Measurements from ENCODE around the gene AFF2.
"Not testable (repeated sequence)": the region's sequence is repeated elsewhere in the genome, so short reads cannot be mapped to it uniquely, and the experiment has no call there.

The AFF2 gene

DNA sequence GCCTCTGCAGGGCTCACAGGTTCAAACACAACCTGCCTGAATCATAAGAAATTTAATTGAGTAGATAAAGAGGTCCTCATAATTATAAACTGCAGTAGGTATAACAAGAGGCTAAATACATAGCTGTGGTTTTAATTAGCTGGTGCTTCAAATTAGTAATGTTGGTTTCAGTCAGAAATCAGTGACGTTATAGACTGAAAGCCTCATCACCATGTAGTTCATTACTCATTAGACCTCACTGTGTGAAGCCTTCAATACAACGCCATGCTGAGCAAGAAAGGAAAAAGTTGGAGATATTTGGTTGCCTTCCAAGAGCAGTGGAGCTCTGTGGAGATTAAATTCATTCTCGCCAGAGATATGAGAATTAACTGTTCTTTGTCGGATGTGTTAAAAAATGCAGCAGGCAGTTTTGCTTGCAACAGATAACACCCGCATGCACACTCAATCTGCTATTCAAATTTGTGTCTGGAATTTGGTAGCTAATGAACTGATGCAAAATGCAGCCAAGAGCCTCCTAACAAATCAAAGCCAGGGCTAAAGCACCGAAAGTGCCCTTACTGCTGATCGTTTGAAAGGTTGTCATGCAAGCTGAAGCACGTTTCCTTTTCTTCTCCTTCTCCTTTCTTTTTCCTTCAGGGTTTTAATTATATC, 148.9 kb downstream of the AFF2 start:
- no peak for DNase-seq

DNA sequence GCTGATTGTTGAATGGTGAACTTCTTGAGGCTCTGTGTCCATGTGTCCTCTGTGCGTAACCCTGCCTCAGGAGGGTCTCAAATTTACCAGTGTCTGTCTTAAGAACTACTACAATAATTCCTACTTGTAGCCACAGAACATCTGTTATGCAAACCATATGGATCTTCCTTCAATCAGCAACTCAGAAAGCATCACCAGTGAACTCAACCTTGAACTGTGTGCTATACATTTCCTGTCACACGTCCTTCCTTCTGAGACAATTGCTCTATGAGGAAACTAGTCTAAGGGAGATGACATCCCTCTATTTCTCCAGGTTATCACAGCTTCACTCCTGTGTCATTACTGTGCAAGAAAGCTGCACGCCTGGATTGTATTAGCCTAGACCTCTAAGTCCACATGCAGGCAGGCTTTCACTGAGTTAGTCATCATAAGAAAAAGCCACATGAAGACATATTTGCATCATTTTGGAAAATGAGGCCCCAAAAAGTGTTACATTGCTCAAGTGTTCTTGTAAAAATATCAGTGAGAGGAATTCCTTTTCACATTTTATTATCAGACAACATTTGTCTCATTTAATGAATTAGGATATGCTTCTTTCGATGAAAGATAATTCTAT, 157.8 kb downstream of the AFF2 start:
- no peak for DNase-seq

DNA sequence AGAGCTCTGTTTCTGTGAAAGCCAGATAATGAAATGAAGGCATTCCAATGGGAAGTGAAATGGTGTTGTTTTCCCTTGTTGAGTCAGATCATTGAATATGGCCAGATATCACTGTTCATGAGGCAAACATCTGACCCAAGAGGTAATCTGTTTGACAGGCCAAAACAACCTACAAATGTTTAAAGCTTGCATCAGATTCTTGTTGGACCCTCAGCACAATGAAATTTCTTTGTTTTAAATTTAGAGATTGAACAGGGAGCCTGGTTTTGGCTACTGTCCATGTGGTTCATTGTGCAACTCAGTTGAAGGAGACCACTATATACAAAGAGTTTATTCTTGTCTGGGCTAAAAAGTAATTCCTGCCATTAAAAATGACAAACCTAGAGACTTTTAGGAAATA, 159.1 kb downstream of the AFF2 start:
- DNase-seq, result no peak

DNA sequence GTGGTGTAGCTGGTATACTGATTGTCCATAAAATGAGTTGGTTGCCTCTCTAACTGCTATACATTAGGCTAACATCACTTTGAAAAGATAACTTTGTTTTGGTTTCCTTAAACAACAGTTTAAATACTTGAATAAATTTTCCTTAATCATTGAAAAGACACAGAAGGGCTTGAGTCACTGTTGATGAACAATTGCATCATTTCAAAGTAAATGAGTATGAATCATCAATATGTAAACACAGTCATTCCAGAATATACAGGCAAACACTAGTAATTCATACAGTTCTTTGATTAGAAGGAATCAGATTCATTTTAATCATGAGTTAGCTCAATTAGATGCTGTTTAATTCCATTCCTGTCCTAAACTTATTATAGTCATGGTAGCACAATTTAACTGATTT, 160.6 kb downstream of the AFF2 start:
- no peak for DNase-seq

DNA sequence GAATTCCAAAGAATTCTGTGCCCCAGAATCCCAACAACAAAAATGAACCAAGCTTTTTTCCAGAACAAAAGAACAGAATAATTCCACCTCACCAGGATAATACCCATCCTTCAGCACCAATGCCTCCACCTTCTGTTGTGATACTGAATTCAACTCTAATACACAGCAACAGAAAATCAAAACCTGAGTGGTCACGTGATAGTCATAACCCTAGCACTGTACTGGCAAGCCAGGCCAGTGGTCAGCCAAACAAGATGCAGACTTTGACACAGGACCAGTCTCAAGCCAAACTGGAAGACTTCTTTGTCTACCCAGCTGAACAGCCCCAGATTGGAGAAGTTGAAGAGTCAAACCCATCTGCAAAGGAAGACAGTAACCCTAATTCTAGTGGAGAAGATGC, 161.6 kb downstream of the AFF2 start:
- no peak for DNase-seq

DNA sequence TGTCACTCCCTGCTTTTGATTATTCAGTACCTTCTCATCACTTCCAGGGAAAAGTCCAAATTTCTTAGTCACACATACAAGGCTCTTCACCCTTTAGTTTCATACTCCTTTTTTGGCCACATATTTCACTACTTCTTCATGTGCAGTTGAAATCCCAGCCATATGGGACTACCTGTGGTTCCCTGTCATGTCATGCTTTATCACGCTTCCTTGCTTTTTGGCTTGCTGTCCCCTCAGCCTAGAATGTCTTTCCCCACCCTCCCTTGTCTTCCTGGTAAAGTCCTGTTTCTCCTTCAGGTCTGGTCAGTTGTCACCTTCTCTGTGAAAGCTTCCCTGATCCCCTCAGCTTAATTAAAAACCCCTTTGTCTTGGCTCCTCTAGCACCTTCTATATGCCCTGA, 163.8 kb downstream of the AFF2 start:
- no peak for DNase-seq

DNA sequence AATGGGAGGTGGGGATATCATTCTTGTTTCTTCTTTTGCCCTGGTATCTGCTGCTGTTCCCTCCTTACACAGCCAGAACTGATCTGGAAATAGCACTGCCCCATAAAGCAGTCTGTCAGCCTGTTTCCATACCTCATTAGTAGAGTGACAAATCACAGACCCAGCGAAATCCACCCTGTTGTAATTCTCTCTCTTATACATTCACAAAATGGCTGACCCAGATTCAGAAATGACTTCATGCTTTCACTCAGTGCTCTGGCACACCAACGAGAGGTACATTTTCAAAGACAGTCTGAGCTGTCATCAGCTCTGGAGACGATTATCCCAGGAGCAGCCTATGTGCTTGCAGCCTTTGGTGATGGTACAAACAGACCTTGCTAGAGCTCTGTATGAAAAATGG, 164.6 kb downstream of the AFF2 start:
- DNase-seq, result no peak

DNA sequence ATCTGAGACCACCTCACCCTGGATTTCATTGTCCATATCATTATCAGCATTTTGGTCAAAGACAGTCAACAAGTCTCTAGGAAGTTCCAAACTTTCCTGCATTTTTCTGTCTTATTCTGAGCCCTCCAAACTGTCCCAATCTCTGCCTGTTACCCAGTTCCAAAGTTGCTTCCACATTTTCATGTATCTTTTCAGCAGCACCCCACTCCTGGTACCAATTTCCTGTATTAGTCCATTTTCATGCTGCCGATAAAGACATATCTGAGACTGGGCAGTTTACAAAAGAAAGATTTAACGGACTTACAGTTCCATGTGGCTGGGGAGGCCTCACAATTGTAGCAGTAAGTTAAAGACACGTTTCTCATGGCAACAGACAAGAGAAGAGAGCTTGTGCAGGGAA, 168.8 kb downstream of the AFF2 start:
- not testable (repeated sequence) for DNase-seq

DNA sequence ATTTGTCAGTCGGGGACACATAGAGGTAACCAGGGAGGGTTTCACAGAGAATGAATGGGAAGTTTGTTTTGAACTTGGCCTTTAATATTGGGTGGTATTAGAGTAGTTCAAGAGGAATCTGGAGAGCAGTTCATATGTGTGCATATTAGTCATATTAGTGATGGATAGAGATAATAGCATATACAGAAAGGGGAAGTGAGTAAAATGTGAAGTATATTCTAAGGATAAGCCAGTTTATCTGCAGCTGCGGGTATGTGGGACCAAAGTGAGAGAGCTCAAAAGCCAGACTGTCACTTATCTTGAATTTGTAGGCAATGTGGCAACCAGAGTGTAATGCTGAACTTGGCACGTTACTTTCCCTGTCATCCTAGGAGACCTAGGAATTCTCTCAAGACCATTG, 169.9 kb downstream of the AFF2 start:
- no peak for DNase-seq

DNA sequence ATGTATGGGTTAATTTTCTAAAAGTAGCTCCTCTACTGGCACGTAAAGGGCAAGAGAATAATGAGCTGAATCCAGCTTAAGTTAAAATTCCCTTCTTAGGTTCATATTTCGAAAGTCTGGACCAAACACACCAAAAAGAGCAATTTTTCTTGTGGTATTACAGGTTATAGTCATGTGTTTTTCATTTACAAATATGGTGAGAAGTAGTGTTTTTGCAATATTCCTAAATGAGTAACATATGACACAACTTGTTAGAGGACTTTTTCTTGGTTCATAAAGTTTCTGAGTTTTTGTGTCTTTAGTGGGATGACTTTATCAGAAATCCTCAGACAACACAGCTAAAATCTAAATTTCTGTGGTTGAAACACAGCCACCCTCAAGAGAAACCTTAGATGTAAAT, 172.1 kb downstream of the AFF2 start:
- DNase-seq, result no peak

DNA sequence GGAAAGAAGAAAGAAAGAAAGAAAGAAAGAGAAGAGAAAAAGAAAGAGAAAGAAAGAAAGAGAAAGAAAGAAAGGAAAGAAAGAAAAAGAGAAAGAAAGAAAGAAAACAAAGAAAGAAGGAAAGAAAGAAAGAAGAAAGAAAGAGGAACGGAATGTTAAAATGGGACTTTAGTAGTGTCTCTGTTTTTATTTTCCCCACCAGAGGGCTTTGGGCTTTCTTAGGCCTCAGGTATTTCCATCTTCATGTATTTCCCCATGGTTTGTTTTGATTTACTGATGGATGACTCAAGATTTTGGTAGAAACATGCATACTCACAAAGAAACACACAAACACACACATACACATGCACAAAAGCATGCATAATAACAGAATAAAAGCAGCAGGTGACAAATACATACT, 181.2 kb downstream of the AFF2 start:
- DNase-seq, result no peak

DNA sequence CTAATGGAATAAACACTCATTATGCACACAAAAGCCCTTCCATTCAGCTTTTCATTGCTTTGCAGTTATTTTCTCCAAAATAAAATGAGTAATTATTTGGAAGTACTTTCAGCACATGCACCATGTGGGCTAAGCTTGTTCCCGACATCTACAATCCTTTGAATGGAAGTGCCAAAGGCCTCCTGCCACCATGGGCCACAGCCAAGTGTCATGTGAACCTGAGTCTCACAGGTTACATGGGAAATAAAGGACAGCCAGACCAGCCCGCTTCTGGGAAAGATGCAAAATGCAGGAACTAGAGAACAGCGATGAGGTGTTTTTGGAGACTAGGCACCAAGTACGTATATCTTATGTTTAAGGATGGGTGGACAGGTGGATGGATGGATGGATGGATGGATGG, 181.8 kb downstream of the AFF2 start:
- no peak for DNase-seq

DNA sequence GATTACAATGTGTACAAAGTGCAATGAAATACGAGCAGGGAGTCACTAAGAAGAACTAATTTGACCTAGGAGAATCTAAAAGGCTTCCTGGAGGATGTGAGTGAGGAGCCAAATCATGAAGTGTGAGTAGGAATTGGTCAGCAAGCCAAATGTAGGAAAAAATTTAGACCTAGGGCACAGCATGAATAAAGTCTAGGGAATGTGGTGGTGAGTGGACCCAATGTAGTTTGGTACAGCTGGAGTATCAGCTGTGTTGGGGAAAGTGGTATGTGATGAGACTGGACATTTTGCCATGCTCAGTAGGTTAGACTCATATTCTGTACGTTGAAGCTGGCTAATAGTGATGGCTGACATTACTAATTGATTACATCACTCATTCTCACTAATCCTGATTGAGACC, 191.0 kb downstream of the AFF2 start:
- DNase-seq, result no peak

DNA sequence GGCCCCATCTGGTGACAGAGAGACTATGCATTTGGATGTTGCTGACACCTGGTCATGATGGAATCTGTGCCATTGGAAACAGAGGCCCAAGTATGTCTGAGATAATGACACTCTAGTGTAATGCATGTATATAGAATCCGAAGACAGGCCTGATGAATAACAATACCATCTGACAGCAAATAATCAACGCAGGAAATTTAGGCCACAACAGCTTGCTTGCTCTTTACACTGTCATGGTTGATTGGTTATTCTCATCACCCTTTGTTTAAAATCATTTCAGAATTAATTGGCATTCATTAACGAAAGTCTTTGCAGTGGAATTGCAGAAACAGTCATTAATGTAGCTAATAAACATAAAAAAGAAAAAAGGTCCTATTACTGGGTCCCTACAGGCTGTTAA, 194.8 kb downstream of the AFF2 start:
- no peak for DNase-seq

DNA sequence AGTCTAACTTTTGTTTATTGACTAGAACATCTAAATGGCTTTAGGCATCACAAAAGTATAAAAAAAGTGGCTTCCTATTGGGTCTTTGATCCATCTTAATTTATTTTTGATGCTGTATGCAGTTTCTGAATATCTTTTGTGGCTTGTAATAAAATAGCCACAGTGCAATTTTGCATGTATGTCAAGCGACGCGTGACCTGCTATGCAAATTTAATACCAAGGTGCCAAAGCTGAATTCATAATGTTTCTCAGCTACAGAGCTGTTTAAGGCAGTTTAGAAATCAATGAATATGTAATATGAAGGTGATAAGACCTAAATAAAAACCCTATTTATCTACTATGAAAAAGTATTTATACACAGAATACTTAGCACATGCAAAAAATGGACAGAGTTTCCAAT, 197.8 kb downstream of the AFF2 start:
- DNase-seq, result no peak

DNA sequence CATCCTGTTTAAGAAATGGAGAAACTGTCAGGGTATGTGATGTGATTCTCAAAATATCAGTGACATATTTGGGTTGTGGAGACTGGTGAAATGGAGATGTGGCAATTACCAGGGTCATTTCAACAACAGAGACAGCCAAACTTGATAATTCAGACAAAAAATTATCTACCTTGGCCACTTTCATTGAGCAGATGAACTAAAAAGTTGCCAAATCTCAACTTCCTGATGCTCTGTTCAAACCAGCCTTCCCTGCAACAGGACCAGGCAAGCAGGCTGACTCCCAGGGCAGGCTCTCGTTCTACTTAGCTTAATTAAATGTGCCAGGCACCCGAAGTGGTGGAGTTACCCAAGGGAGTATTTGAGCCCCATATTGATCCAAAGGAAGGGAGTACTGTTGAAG, 199.6 kb downstream of the AFF2 start:
- DNase-seq, result no peak

DNA sequence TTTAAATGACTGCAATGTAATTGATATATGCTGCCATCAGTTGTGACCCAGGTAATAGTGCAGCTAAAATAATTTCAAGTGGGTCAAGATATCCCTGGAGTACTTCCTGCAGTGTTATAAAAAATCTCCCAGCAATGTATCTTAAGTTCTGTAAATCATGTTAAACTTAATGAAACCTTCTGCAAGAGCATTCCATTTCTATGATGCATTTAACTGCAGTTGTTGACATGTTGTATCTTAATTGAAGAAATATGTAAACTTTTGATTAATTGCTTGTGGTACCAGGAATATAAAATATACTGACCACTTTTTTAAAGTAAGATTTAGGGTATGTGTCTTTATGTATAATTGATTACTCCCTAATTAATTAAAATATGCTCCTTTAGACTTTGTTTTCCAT, 213.6 kb downstream of the AFF2 start:
- DNase-seq, result no peak

DNA sequence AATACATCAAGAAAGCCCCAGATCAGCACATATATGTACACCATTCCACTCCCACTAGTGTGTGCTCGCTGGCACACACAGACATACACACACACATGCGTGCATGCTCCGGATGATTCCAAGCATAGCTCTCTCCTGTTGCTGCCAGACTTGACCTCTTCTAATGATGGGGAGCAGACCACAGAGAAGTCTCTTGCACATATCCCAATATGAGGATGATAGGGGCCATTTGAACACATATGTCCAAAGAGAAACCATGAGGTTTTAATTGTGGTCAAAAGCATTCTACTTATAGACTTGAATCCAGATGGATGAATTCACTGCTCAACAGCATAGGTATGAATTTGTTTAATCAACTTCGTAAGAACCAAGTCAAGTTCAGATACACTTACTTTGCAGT, 214.9 kb downstream of the AFF2 start:
- DNase-seq, result no peak

DNA sequence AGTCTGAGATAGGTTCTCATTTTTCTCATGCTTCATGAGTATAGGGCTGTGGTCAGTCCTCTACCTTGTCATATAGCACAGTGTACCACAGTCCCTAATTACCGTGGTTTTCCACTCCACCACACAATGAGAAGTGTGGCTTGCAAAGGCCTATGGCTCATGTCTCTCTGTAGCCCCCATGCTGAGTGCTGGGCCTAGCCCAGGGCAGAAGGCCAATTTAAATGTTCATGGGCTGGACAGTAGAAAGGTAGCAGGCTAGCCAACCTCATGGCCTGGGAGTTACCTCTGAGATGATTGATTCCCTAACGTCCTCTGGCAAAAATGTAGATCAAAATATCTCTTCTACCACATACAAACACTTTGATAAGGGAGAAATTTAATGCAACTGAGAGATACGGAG, 222.5 kb downstream of the AFF2 start:
- DNase-seq, result no peak

DNA sequence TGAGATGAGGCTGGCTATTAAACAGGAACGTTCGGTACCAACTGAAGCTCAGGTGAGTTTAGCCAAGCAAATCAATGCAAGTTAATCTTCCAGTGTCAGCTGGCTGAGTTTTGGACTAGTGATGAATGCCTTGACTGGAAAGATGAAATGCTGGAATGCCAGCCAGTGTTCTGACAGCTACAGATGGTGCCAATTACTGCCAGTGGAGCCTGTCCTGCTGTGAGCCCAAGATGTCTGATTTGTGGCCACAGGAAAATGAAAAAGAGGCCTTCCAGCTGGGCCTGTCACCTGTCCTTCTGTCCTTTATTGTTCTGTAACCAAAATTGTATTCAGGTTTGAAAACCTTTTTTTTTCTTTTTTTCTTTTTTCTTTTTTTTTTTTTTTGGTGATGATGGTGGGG, 223.1 kb downstream of the AFF2 start:
- no peak for DNase-seq

DNA sequence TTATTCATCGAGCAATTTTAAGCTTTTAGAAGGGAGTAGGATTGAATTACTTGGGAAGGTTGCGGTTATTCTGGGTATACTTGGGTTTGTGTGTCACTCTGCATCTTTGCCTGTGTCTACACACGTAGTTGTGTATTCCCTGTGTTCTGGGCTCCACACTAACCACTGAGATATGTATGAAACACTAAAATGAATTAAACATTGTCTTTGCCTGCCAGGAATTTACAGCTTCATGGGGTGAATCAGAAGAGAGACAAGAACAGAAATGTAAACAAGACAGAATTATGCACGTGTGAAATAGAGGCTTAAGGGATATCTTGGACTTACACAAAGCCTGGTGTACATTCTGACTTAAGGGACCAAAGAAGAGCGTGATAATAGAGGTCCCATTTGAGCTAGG, 228.5 kb downstream of the AFF2 start:
- DNase-seq, result no peak

DNA sequence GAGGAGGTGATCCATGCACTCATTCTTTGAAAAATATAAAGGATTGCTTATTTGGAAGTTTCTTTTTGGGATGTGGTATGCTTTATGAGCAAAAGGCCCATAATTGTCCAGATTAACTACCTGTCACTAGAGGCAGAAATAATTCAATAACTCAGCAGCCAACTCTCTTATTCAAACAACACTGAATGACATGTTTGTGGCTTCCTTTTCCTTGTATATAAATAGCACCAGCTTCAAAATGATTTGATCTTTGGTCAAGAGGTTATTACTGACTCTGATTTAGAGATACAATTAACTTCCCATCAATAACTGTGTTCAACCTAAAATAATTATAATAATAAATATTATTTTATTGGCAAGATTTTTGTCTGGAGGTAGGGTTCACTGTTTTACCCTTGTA, 232.3 kb downstream of the AFF2 start:
- DNase-seq, result no peak

DNA sequence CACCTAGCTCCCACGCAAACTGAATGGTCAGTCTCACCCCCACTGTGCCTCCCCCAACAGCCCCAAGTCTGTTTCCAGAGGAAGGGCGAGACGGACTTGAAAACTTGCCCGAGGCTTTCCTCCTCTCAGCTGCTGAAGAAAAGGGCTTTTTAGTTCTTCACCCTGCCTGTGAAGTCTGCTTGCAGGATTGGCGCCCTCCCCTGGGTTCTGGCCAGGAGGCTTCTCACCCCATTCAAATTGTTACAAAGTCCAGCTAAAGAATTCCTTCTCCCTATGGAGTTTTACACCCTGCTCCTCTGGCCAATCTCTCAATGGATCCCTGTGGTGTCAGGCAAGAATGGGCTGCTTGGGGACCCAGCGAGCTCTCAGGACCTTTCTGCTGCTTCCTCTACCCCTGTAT, 241.0 kb downstream of the AFF2 start:
- DNase-seq, result no peak

DNA sequence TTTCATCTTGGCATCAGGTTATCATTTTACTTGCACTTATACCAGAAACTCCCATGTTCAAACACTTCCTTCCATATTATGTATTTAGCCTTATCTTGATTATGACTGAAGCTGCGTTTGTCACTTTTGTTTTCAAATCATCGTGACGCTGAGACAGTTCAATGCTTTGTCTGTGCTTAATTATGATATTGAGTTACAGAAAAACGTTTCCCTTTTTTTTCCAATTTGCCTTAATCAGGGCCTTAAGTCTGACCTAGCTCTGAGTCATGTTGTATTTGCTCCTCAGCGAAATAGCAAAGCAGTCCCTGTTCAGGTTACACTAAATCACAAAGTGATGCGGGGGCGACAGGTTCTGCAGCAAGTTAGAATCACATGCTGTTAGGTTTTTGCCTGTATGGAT, 254.7 kb downstream of the AFF2 start:
- no peak for DNase-seq

DNA sequence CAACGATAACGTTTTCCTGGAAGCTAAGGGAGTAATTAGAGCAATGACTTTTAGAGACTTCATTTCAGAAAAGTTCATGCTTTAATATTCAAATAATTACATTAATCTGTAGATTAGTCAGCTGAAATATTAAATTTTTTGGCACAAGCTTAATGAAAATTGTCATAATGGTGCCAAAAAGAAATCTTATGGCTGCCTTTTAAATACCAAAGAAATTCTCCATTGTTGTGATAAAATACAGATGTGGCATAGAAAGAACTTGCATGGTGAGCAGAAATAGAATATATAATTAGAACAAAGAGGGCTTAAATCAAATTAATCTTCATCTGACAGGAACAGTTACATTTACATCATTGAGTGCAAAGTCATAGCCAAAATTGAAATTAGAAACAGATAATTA, 263.5 kb downstream of the AFF2 start:
- no peak for DNase-seq

DNA sequence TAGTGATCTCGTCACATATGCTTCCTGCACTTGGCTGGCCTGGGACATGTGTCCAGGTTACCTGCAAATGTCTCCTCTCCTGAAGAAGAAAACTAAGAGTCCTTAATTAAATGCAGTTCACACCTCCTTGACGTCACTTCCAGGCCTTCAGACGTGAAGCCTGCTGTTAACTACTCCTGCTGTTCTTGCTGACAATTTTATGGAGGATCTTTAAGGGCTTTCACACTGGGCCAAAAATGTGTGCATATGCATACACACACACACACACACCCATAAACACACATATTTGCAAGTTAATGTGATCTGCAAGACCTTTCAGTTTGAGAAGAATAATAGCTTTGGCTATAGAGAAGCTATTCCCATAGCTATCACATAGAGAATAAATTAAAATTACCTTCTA, 267.9 kb downstream of the AFF2 start:
- DNase-seq, result no peak
